ENCODE data around the gene AKAP1. TPM values are rescaled to one million over a fixed set of nuclear protein-coding genes. Genes with fewer than 3 reads are reported as not detected.
A peak's percentile ranks its signal among the peaks of the same experiment; 100 is the strongest.

Gene AKAP1
- total and polyA plus RNA-seq, 2 of the 8 experiments (the other 6 are each of a cell fraction or from before 2014, with no cell fraction given), result 120 to 156 TPM

DNA sequence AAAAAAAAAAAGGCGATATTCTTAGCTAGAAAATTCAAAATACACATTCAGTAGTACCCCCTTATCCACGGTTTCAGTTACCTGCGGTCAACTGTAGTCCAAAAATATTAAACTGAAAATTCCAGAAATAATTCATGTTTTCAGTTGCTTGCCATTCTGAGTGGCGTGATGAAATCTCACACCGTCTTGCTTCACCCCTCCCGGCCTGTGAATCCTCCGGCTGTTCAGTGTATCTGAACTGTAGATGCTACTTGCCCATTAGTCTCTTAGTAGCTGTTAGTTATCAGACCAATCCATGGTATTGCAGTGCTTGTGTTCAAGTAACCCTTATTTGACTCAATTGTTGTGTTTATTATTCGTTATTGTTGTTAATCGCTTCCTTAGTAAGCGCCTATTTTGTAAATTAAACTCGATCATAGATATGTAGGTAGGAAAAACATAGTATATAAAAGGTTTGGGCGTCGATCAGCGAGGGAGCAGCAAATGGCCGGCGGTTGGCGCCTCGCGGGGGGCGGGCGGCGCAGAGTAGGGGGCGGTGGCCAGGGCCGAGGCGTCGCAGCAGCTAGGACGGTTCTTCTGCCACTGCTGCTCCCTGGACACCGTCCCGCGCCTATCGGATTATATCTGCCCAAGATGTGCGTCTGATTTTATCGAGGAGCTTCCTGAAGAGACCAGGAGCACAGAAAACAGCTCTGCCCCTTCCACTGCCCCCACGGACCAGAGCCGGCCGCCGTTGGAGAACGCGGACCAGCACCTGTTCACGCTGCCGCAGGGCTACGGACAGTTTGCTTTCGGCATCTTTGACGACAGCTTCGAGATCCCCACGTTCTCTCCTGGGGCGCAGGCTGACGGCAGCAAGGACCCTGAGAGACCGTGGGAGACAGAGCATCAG is 39.8 kb upstream of the AKAP1 start:
- H2AK5ac ChIP-seq (ENCODE audit: low read depth, low read length), result no peak overlapping the region
- H3K18ac ChIP-seq (ENCODE audit: extremely low read depth, low read length), result no peak overlapping the region
- no peaks in the 10 kb centered on the region for H3K23me2 ChIP-seq (ENCODE audit: low read depth, low read length)
- no peaks in the 10 kb centered on the region for H3K9me3 ChIP-seq (ENCODE audit: insufficient read depth in 2 of 2, low read depth in 1 of 2, low read length in 1 of 2)
- CTCF ChIA-PET (ENCODE audit: partially characterized antibody), result interaction anchor here (0.6 to 8.4 kb wide), 6 partner anchors 10 to 357 kb away, joined by 3 to 58 read pairs (median 21); partner anchors contain the start of gene AKAP1
- no peak overlapping the region for H3K56ac ChIP-seq (replicated peaks; ENCODE audit: insufficient read length, low read depth, low read length)
- no peak overlapping the region for H3K4ac ChIP-seq (replicated peaks; ENCODE audit: insufficient read length, low read depth, low read length)
- H2AFZ ChIP-seq (ENCODE audit: low read length), result no peak overlapping the region
- no peak overlapping the region for H4K5ac ChIP-seq (ENCODE audit: insufficient read length, low read depth, low read length)
- peaks cover 0 to 6% (median 2%) of the 10 kb centered on the region in 4 experiments; a peak in 2 of 7 replicates for H3K4me1 ChIP-seq (replicated peaks in 1 of 4; ENCODE audit: control insufficient read depth in 3 of 4, insufficient read depth in 4 of 4, low read length in 3 of 4)
- no peak overlapping the region for H3K27ac ChIP-seq (ENCODE audit: low read depth, low read length)
- no peak overlapping the region for H3K9ac ChIP-seq (replicated peaks in 1 of 4; ENCODE audit: extremely low read depth in 1 of 4, low read depth in 3 of 4, low read length in 3 of 4)
- H3K27me3 ChIP-seq (replicated peaks in 1 of 4; ENCODE audit: control insufficient read depth in 3 of 4, extremely low read depth in 1 of 4, insufficient read depth in 3 of 4, low read length in 3 of 4), result no peaks in the 10 kb centered on the region
- H2BK5ac ChIP-seq (ENCODE audit: low read depth, low read length), result no peak overlapping the region
- no peak for TF ChIP-seq CTBP2 (IDR thresholded peaks at IDR 0.05; ENCODE audit: borderline replicate concordance, insufficient read depth, insufficient read length, low read length)
- TF ChIP-seq GTF2F1 (IDR thresholded peaks at IDR 0.05; ENCODE audit: borderline replicate concordance, low read depth, low read length), result no peak
- no peak for TF ChIP-seq CBX5 (IDR thresholded peaks at IDR 0.05; ENCODE audit: low read depth, low read length)
- TF ChIP-seq SIX5 (IDR thresholded peaks at IDR 0.05; ENCODE audit: low read depth, low read length), result no peak
- no peak for TF ChIP-seq SP1 (IDR thresholded peaks at IDR 0.05; ENCODE audit: low read depth, low read length)
- TF ChIP-seq EP300 (IDR thresholded peaks at IDR 0.05; ENCODE audit: borderline replicate concordance in 1 of 2, low read depth in 2 of 2, low read length in 2 of 2), result no peak
- TF ChIP-seq ZNF274 (IDR thresholded peaks at IDR 0.05; ENCODE audit: borderline replicate concordance, extremely low read depth, low read length), result no peak
- no peak for TF ChIP-seq CHD2 (IDR thresholded peaks at IDR 0.05; ENCODE audit: low read length)
- TF ChIP-seq CREB1 (IDR thresholded peaks at IDR 0.05), result no peak
- no peak for TF ChIP-seq TAF1 (IDR thresholded peaks at IDR 0.05; ENCODE audit: low read depth, low read length)
- peak overlapping the region; percentile 12 for H4K8ac ChIP-seq (ENCODE audit: extremely low read depth, insufficient read depth, low read length)
- POLR2A ChIA-PET (ENCODE audit: partially characterized antibody), result interaction anchor here (0.6 to 1.4 kb wide), 2 partner anchors 13 to 23 kb away, joined by 4 read pairs; no protein-coding TSS in a partner anchor
- H4K91ac ChIP-seq (replicated peaks; ENCODE audit: insufficient read length, low read length), result no peak overlapping the region
- H3K23ac ChIP-seq (ENCODE audit: insufficient read length), result no peak overlapping the region
- DNase-seq (ENCODE audit: low read depth in 1 of 2, low spot score in 2 of 2) (no peak), FAIRE-seq (no peak)
- no peak overlapping the region for H3K4me2 ChIP-seq (ENCODE audit: insufficient read depth in 1 of 2, low read depth in 2 of 2, low read length in 2 of 2)
- H3K4me3 ChIP-seq (ENCODE audit: extremely low read depth in 1 of 4, insufficient read depth in 2 of 4, low read depth in 3 of 4, low read length in 4 of 4), result no peak overlapping the region
- H3K79me2 ChIP-seq (ENCODE audit: control insufficient read depth in 1 of 2, insufficient read depth in 2 of 2, low read length in 2 of 2), result no peaks in the 10 kb centered on the region
- no peaks in the 10 kb centered on the region for H4K20me1 ChIP-seq (replicated peaks in 1 of 2; ENCODE audit: control insufficient read depth in 1 of 2, insufficient read depth in 2 of 2, low read length in 2 of 2)
- H2BK120ac ChIP-seq (replicated peaks; ENCODE audit: low read depth, low read length), result no peak overlapping the region
- no peaks in the 10 kb centered on the region for H3K79me1 ChIP-seq (ENCODE audit: low read depth, low read length)
- H3K14ac ChIP-seq (ENCODE audit: insufficient read length), result no peak overlapping the region
- no peak overlapping the region for H2BK20ac ChIP-seq (ENCODE audit: low read length)
- 0 out of 2 replicates have a peak overlapping the region, but pooled peaks have one; percentile 72 for H2BK15ac ChIP-seq (ENCODE audit: low read length)
- 93% methylated on average over 49 of the region's 49 CpGs; no CpG with 5 or more reads in 1 of the 2 experiments for WGBS, 2 experiments (ENCODE audit: extremely low coverage in 1 of 2, insufficient coverage in 1 of 2, insufficient read length in 1 of 2, insufficient replicate concordance in 2 of 2, low coverage in 1 of 2, low lambda C conversion rate in 2 of 2, missing lambda C conversion rate in 1 of 2)
- H2BK12ac ChIP-seq (ENCODE audit: low read depth, low read length), result peak overlapping the region; percentile 77; the same call in 1 of the 2 replicates
- no peaks in the 10 kb centered on the region for H3K36me3 ChIP-seq (ENCODE audit: control insufficient read depth in 2 of 4, insufficient read depth in 4 of 4, low read length in 3 of 4)

Data from H1 (cell line).